HG03025 (cell line): Measurements from ENCODE around the gene CAMK2B.

Source experiments
- ATAC-seq: cut with Tn5 transposase; IDR thresholded peaks from one replicate; pipeline ENCODE4 v1.9.1; 2021; ENCODE audit warnings: mild to moderate bottlenecking, moderate library complexity; ENCODE audit not compliant: unreplicated experiment, low FRiP score

Gene CAMK2B

DNA sequence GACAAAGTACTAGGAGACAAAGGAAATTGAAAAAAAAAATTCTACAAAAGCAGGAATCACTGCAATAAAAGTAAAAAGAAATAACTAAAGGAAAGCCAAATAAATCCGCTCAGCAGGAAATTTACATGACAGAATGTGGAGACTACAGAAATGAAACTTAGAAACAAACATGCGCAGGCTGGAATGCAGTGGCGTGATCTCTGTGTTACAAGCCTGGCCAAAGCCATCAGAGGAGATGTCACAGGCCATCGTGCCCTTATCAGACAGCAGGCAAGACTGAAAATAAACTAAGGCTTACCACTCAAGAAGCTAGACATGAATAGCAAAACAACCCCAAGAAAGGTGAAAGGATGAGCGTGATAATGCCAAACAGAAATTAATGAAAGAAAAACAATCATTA, 6.3 kb upstream of the CAMK2B start:
- no peak for ATAC-seq

DNA sequence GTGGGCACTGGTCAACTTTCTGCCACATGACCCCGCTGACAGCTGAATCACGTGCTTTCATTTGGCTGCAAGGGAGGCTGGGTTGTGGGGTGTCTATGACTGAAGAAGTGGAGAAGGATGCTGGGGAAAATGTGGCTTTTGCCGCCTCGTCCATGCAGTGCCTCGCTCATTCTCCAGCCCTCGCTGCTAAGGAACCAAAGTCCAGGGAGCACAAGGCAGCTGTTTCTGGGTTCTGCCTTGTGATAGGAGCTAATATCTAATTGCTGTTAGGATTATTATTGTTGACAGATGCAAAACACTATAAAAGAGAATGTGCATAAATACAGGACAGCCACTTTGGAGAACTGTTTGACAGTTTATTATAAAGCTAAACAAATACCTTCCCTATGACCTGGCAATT, 4.9 kb upstream of the CAMK2B start:
- no peak for ATAC-seq

GRCh38 chr7:44329888-44330287, 4.5 kb upstream of the CAMK2B start:
- no peak for ATAC-seq

GRCh38 chr7:44329081-44329480, 3.7 kb upstream of the CAMK2B start:
- ATAC-seq = no peak

DNA sequence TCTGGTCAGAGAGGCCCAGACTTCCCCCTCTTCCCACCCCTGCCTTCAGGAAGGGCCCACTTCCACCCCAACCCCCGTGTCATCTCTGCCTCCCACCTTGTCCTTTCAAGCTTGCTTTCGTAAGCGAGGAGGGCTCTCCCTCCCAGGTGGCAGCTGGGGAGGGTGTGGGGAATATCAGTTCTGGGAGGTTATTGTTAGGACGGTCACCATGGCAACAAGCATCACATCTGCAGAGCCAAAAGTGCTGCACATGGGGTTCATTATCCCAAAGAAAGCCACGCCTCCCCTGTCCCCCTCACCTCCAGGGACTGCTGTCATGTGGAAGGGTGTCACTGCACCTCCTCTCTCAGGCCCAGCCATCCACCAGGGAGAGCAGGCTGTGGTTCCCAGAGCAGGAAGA, 2.6 kb upstream of the CAMK2B start:
- ATAC-seq = no peak

DNA sequence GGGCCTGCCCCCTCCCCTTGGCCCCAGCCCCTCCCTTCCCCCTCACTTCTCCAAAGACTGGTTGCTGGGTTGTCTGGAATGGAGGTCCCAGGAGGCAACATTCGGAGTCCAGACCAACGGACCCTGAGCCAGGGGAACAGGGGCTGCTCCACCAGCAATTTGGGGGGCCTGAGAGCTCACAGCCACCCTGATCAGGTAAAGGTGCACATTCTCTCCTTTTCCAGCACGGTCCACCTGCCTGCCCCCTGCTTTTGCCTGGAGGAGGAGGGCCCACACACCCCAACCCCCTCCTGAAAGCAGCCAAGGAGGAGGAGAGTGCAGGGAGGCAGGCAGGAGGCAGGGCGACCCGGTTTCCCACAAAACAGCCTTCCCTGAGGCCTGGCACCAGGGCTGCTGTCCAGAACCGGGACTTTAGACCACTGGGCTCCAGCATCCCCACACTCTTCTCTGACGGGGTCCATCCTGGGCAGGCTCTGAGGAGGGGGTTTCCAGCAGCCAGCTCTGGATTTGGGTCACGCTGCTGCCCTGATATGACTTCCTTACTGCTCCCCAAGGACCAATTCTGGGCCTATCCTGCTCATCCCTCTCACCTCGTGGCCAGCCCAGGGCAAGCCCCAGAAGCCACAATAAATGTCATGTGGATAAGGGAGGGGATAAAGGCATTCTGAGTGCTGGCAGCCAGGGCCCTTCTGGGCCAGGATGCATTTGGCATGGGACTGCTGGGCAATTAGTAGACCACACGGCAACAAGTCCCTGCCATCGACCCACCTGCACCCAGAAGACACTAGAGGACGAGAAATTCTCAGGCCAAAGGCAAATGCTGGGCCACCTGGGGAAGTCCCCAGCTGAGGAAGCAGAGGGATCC, 1.1 kb upstream of the CAMK2B start:
- ATAC-seq = no peak

DNA sequence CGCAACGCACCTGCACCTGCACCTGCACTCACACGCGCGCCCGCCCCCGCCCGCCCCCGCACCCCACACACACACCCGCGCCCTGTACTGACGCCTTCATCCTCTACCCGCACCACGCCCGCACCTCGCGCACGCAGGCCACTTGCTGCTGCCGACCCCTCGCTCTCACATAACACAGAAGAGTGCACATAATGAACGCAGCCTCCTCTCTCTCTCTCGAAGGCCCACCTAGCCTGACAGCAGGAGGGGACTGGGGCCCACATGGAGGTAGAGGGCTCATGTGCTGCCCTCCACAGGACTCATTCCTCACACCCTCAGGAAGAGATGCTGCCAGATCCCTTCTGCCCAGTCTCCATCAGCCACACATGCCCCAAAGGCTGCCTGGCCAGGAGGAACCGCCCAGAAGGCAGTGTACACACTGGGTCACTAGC, 432 bp upstream of the CAMK2B start:
- ATAC-seq = no peak

GRCh38 chr7:44324481-44325200, 753 bp downstream of the CAMK2B start:
- no peak for ATAC-seq

DNA sequence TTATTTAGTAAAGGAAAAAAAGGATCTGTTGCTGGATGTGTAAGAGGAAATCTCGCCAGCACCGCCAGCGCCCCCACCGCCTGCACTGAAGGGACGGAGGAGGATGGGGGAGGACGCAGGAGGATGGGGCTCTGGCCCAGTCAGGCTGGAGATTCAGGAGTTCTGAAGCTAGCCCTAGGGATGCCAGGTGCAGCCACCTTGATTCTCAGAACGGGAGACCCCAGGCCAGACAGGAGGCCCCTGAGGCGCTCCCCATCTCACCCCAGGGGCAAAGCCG, 1.3 kb downstream of the CAMK2B start:
- ATAC-seq = no peak

GRCh38 chr7:44323381-44324203, 1.8 kb downstream of the CAMK2B start:
- ATAC-seq = no peak

DNA sequence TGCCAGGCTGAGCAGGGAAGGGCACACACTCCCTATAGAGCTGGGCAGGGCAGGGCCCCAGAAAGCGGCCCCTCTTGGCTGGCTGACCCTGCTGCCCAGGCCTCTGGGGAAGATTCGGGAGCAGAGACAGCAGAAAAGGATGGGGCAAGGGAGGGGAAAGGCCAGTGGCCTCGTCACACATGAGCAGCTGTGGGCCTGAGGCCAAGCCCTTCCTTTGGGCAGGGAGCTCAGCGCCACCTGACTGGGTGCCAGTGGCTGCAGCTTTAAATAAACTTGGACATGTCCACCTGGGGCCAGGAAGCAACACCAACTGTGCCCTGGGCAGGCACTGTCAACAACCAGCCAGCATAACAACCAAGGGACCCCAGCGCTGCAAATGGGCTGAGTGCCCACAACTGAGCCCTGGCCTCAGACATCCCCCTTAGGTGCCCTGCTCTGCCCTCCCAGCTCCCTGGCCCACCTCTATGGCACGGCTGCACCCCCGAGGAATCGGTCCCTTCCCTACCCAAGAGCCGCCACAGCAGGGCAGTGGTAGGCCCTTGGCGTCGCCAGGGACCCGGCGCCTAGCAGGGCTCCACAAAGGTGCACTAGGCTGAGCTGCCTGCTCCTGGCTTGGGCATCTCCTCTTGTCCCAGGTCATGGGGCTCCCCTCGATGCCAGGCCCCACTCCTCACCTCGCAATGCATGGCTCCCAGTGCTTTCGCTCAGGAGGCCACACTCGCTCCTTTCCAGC, 2.6 kb downstream of the CAMK2B start:
- no peak for ATAC-seq

DNA sequence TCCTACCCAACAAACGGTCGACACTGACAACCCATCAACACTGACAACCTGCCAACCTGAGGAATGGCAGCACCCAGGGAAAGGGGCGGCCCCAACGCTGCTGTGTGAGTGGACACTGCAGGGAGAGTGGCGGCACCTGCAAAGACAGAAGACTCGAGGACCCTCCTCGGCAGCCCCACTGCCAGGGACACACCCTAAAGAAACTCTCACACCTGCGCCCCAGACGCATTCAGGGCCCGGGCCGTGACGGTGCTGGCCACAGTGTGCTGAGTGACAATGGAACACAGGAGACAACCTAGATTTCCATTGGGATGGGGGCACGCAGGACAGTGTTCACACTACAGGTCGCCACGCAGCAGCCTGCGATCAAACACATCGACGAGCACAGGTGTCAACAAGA, 3.6 kb downstream of the CAMK2B start:
- ATAC-seq = no peak

GRCh38 chr7:44320794-44321371, 4.5 kb downstream of the CAMK2B start:
- ATAC-seq = no peak

DNA sequence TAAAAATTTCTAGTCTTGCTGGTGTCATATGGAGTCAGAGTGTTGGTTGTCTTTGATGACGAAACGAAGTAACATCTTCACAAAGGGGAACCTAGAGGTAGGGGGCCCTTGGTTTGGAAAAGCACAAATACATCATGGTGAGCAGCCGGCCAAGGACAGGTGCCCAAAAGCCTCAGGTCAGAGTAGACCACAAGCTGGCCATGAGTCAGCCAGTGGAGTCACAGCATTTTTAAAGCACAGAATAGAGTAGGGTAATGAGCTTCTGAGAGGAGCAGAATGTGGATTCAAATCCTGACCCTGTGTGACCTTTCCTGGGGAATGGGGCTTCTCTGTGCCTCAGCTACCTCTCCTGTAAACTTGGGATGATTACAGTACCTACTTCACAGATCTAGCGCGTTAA, 5.3 kb downstream of the CAMK2B start:
- no peak for ATAC-seq

DNA sequence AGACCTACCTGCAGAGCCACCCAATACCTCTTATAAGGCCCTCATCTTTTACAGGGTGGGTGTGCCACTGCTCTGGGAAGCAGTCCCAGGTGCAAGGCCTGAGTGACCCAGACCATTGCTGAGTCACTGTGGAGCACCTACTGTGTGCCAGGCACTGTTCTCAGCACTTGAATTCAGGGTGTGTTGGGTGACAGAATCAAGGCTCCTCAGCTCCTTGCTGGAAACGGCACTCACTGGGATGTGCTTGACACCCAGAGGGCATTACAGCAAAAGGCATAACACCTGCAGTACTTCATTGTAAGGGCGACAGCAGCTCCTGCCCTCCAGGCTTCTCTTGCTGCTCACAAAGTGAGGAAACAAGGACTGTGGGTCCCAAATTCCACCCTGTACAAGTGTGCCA, 7.1 kb downstream of the CAMK2B start:
- no peak for ATAC-seq

DNA sequence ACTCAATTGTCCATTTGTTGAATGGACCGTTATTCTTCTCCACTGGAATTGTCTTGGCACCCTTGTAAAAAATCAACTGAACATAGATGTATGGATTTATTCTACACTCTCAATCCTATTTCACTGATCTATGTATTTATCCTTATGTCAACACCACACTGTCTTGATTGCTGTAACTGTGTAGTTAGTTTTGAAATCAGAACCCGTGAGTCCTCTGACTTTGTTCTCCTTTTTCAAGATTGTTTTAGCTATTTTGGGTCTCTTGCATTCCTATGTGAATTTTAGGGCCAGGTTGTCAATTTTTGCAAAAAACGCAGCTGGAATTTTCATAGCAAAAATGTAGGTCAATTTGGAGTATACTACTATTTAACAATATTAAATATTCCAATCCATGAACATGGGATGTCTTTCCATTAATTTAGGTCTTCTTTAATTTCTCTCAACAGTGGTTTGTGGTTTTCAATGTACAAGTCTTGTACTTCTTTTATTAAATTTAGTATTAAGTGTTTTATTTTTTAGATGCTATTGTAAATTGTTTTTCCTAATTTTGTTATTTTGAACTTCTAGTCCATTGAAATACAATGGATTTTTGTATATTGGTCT, 10.0 kb downstream of the CAMK2B start:
- no peak for ATAC-seq

- no peak for ATAC-seq
Measured at GRCh38 chr7:44313621-44314031, 11.8 kb downstream of the CAMK2B start.

- ATAC-seq = no peak
Measured at GRCh38 chr7:44313016-44313415, 12.4 kb downstream of the CAMK2B start.

DNA sequence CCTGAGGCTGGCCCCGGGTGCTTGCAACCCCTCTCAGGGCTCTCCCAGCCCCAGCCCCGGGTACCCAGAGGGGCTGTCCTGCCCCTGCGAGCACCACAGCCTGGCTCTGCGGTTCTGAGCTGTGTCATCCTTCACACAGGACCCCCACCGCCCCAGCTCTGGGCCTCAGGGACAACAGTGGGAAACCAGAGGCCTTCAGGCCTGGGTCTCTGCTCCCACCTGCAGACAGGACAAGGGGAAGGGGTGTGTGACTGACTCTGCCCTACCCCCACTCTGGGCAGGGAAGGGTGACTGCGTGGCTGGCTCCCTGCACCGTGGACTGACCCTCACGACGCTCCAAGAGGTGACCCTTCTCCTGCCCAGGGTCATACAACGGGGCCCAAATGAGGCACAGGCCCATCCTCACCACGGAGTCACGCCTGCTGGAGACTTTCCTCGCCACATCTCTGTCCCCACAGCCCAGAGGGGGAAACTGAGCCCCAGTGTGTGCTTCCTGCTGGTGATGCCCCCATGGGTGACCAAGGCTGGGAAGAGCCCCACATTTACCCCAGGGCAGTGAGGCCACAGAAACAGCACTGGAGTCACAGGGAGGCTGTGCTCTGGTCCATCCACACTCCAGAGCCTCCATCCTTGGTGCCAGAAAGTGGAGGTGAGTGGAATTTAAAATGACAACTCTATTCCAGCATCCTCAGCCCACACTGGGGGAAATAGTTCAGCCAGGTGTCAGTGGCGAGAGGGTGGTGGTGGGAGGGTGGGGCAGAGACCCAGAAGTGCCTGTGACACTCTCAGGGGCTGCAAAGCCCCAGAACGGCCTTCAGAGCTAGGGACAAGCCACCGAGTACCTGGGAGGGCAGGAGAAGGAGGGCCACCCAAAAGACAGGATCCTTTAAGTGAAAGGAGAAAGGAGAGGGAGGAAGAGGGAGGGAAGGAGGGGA, 13.6 kb downstream of the CAMK2B start:
- ATAC-seq = no peak
